COLO829 (cell line): ENCODE results near the gene MSMB.
"Not testable (repeated sequence)": the region's sequence is repeated elsewhere in the genome, so short reads cannot be mapped to it uniquely, and the experiment has no call there.

ENCODE experiments used
- DNase-seq: peaks from one replicate; pipeline ENCODE4 v3.0.0; 2012; ENCODE audit warnings: low spot score

Gene MSMB

DNA sequence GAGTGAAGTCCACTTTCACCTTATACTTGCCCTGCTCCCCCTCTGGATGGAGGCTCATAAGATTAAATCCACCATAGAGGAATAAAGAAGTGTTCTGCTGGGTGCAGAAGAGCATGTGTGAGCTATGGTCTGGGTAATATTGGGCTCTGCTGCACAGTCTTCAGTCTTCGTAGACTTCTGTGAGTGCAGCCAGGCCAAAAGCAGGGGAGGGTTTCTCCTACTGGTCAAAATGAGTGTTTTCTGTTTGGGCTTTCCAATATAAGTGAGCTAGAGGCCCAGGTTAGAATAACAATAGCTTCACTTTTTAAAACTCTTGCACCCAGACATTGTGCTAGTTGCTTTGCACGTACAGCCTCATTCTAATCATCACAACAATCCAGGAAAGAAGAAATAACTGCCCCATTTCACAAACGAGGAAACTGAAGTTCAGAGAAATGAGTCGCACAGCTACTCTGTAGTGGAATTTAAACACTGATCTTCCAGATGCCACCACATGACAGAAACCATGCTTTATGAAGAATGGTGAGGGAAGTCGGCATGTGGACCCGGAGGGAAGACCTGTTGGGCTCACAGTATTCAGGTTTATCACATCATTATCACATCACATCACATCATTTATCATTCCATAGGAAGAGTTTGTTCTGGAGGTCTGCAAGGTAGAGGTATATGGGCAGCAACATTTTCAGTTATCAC is 23.8 kb upstream of the MSMB start:
- DNase-seq = no peak

GRCh38 chr10:46068905-46069304 is 22.8 kb upstream of the MSMB start:
- no peak for DNase-seq

DNA sequence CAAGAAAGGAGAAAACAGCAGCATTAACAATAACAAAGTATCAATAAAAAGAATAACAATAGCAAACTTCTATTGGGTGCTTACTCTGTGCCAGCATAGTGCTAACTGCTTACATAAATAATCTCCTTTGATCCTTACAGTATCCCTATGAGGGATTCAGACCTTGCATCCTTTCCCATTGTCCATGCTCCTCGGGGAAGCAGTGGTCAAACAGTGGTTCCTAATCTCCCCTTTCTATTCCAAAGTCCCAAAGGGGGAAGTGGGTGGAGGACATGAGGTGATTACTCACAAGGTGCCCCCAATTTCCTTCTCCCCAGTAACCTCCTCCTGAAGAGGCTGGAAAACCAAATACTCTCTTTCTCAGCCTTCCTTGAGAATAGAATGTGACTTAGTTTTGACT is 22.0 kb upstream of the MSMB start:
- no peak for DNase-seq

DNA sequence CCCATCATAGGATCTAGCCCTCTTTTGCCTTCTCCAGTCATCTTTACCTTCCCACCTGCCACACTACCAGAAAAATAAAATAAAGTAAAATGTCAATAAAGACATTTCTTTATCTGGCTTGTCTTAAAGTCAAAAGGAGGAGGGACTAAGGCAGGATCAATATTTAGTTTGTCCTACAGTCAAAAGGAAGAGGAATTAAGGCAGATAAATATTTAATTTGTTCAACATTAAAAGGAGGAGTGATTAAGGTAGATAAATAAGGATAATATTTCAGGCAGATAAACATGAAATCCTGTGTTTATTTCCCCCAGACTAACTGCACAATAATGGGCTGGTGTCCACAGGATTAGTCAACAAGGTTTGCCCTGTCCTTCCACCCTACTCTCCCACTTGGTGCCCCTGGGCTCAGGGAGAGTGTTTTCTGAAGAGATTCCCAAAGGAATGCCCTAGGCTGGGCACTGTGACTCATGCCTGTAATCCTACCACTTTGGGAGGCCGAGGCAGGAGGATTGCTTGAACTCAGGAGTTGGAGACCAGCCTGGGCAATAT is 18.3 kb upstream of the MSMB start:
- no peak for DNase-seq

- no peak for DNase-seq
Measured at GRCh38 chr10:46062723-46063428, 16.8 kb upstream of the MSMB start.

GRCh38 chr10:46060706-46061105 is 14.6 kb upstream of the MSMB start:
- DNase-seq = no peak

GRCh38 chr10:46057927-46058326 is 11.9 kb upstream of the MSMB start:
- DNase-seq = not testable (repeated sequence)

DNA sequence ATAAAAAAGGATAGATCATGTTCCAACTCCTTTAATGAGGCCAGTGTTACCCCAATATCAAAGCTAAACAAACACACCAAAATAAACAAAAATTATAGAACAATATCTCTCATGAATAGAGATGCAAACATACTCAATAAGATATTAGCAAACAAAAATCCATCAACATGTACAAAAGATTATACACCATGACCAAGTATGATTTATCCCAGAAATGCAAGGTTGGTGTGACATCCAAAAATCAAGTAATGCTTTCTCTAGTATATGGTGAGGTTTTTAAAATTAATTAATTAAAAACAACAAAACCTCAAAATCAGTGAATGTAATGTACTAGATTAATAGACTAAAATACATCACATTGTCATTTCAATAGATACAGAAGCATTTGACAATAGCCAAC is 11.0 kb upstream of the MSMB start:
- DNase-seq = no peak

DNA sequence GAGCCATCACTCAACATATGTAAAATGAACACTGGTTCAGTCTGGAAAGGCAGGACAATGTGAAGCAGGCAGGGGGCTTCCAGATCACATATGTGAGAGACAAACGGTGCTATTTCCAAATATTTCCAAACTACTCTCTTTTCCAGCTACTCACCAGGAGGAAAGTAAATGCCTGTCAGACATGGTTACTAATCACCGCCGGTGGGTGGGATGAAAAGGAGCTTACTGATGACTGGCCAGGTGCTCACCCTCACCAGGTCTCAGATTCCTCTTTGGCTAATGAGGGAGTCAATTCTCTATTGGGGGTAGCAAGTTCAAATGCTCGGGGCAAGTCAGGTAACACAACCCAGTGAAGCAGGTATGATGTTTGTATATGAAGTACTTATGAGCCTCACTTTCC is 9.7 kb upstream of the MSMB start:
- no peak for DNase-seq

DNA sequence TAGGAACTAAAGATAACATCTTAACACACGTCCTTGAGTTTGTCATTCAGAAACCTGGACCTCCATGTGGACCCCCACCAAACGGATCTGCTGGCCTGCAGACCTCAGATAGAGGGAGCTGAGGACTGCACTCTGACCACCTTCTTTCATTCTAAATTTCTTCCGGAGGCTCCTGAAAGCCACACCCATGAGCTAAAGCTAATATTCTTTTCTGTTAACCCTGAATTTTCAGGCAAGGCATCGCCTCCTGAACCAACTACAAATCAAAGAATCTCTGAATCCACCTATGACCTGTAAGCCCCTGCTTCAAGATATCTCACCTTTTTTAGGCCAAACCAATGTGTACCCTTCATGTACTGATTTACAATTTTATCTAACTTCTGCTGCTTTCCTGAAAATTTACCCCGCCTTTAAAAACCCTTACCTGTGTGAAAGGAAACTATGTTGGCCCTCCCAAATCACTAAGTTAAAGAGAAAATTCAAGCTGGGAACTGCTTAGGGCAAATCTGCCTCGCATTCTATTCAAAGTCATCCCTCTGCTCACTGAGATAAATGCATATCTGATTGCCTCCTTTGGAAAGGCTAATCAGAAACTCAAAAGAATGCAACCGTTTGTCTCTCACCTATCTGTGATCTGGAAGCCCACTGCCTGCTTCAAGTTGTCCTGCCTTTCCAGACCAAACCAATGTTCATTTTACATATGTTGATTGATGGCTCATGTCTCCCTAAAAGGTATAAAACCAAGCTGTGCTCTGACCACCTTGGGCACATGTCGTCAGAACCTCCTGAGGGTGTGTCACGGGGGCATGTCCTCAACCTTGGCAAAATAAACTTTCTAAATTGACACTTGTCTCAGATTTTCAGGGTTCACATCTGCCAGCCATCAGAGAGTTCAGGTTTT is 7.7 kb upstream of the MSMB start:
- DNase-seq = no peak

GRCh38 chr10:46052791-46053375 is 6.8 kb upstream of the MSMB start:
- DNase-seq = no peak

DNA sequence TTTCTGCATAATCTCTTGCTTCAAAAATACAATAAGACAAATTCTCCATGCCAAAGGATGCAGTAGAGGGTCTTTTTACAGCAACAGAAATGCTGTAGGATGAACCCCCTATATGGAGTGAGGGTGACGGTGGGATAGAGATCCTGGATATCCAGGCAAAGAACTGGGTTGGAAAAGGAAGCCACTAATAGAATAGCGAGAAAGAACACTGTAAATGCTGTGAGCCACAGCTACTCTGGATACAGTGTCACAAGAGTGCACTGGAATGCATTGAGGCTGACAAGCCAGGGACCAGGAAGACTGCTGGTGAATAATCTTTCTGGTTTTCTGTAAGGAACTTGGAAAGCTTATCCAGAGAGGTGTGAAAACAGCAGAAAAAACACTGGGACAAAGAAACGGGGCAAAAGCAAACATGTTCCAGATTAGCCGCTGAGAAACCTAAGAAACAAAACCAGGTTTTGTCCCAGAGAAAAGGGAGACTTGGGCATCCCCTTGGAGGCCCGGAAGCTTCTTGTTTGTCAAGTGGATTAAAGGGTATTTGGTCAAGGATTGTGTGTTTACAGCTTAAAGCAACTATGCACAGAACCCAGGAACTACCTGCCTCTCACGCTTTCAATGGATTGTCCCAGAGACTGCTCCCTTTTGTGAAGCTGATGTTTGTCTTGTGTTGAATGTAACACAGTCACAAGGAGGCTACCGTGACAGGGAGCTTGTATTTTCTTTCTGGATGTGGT is 6.2 kb upstream of the MSMB start:
- DNase-seq = no peak

- DNase-seq = no peak
Measured at GRCh38 chr10:46050941-46051623, 5.0 kb upstream of the MSMB start.

DNA sequence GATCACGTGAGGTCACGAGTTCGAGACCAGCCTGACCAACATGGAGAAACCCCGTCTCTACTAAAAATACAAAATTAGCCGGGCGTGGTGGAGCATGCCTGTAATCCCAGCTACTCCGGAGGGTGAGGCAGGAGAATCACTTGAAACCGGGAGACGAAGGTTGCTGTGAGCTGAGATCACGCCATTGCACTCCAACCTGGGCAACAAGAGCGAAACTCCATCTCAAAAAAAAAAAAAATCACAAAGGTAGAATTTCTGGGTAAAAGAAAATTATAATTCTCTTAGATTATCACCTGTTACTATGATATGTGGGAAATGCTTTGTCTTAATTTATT is 3.4 kb upstream of the MSMB start:
- DNase-seq = not testable (repeated sequence)

GRCh38 chr10:46048152-46048551 is 2.1 kb upstream of the MSMB start:
- DNase-seq = no peak

- no peak for DNase-seq
Measured at GRCh38 chr10:46042527-46042926, 3.5 kb downstream of the MSMB start.

- DNase-seq = no peak
Measured at GRCh38 chr10:46040004-46040403, 6.1 kb downstream of the MSMB start.

- no peak for DNase-seq
Measured at GRCh38 chr10:46037107-46037825, 8.8 kb downstream of the MSMB start.

- no peak for DNase-seq
Measured at GRCh38 chr10:46035923-46036849, 9.9 kb downstream of the MSMB start.
